IMR-90 (cell line): ENCODE measurements around the gene ZNF609. TPM values are rescaled to one million over a fixed set of nuclear protein-coding genes. Genes with fewer than 3 reads are reported as not detected.
A peak's percentile ranks its signal among the peaks of the same experiment; 100 is the strongest.

Experiments
- ATAC-seq: fragments of 200-7000 bp; cut with Tn5 transposase; 2 replicates; pipeline ENCODE4 v1.9.1; 2020; ENCODE audit warnings: low read depth, mild to moderate bottlenecking, moderate library complexity
- BruUV-seq: library from RNA; stranded (reverse); fragments of 400-500 nt; replicated peaks from 2 replicates; lab custom pipeline; 2021; lab: Mats Ljungman, UMichigan
- CTCF ChIA-PET: fragments of 300-600 bp; formaldehyde crosslinking; extraction: SDS; loops from one replicate; lab custom pipeline; 2021; ENCODE audit warnings: antibody characterized with exemption; lab: Yijun Ruan, JAX
- POLR2A ChIA-PET: fragments of 300-600 bp; sonication (Branson Sonifier 250); formaldehyde crosslinking; loops from one replicate; lab custom pipeline; 2022; ENCODE audit warnings: antibody characterized with exemption; ENCODE audit not compliant: unreplicated experiment; lab: Charles Lee
- DNase-seq: peaks from one replicate; pipeline ENCODE4 v3.0.0; 2013
- H2AFZ ChIP-seq: replicated peaks from 2 replicates; pipeline ENCODE3; 2013; ENCODE audit warnings: low read length, mild to moderate bottlenecking; ENCODE audit not compliant: poor library complexity
- H2AK5ac ChIP-seq: 2 replicates; pipeline ENCODE4 v1.6.1; 2013; ENCODE audit warnings: low read depth, low read length, inconsistent platforms
- H2AK9ac ChIP-seq: replicated peaks from 2 replicates; pipeline ENCODE3; 2013; ENCODE audit warnings: mild to moderate bottlenecking, low read depth, low read length, moderate library complexity; ENCODE audit not compliant: poor library complexity
- H2BK120ac ChIP-seq: 2 replicates; pipeline ENCODE4 v1.6.1; 2013; ENCODE audit warnings: low read depth, low read length, inconsistent platforms
- H2BK15ac ChIP-seq: 3 replicates; pipeline ENCODE4 v1.6.1; 2013; ENCODE audit warnings: low read depth, low read length, inconsistent platforms
- H2BK20ac ChIP-seq: 2 replicates; pipeline ENCODE4 v1.6.1; 2013; ENCODE audit warnings: low read depth, mild to moderate bottlenecking, inconsistent platforms, low read length, moderate library complexity
- H2BK5ac ChIP-seq: 2 replicates; pipeline ENCODE4 v1.6.1; 2013; ENCODE audit warnings: mild to moderate bottlenecking, low read depth, low read length, inconsistent platforms; ENCODE audit not compliant: poor library complexity, severe bottlenecking
- H3K14ac ChIP-seq: replicated peaks from 2 replicates; pipeline ENCODE4 v1.6.1; 2013; ENCODE audit warnings: low read depth, low read length, inconsistent platforms
- H3K18ac ChIP-seq: 2 replicates; pipeline ENCODE4 v1.6.1; 2013; ENCODE audit warnings: low read depth, low read length, control low read depth
- H3K23ac ChIP-seq: 2 replicates; pipeline ENCODE4 v1.6.1; 2013; ENCODE audit warnings: low read depth, low read length, inconsistent platforms
- H3K27ac ChIP-seq: 2 replicates; pipeline ENCODE4 v1.5.1; 2013; ENCODE audit warnings: mild to moderate bottlenecking, control low read depth, low read length; ENCODE audit not compliant: insufficient read depth
- H3K27me3 ChIP-seq: 2 replicates; pipeline ENCODE4 v1.6.1; 2013; ENCODE audit warnings: low read length; ENCODE audit not compliant: control insufficient read depth, insufficient read depth
- H3K36me3 ChIP-seq: 2 replicates; pipeline ENCODE4 v1.6.1; 2013; ENCODE audit warnings: low read length, mixed read lengths; ENCODE audit not compliant: control insufficient read depth, insufficient read depth
- H3K4ac ChIP-seq: 2 replicates; pipeline ENCODE4 v1.6.1; 2013; ENCODE audit warnings: low read depth, low read length, inconsistent platforms
- H3K4me1 ChIP-seq: 2 replicates; pipeline ENCODE4 v1.6.1; 2013; ENCODE audit warnings: low read length, mixed read lengths; ENCODE audit not compliant: control insufficient read depth, insufficient read depth
- H3K4me2 ChIP-seq: 2 replicates; pipeline ENCODE4 v1.6.1; 2013; ENCODE audit warnings: low read depth, mild to moderate bottlenecking, control low read depth, low read length, moderate library complexity
- H3K4me3 ChIP-seq: 2 replicates; pipeline ENCODE4 v1.5.1; 2013; ENCODE audit warnings: low read depth, mild to moderate bottlenecking, control low read depth, low read length, moderate library complexity; ENCODE audit not compliant: insufficient read depth
- H3K56ac ChIP-seq: 2 replicates; pipeline ENCODE4 v1.6.1; 2013; ENCODE audit warnings: low read length, inconsistent platforms; ENCODE audit not compliant: insufficient read depth; ENCODE audit errors: extremely low read depth
- H3K79me1 ChIP-seq, 2 experiments: 2 replicates each; pipeline ENCODE4 v1.6.1; 2013; ENCODE audit warnings: low read length in 2 of 2, inconsistent platforms in 1 of 2, low read depth in 1 of 2
- H3K9ac ChIP-seq: 2 replicates; pipeline ENCODE4 v1.6.1; 2013; ENCODE audit warnings: low read depth, low read length, control low read depth
- H3K9me1 ChIP-seq: 2 replicates; pipeline ENCODE4 v1.6.1; 2013; ENCODE audit warnings: low read length, inconsistent platforms; ENCODE audit not compliant: insufficient read depth
- H3K9me3 ChIP-seq: 2 replicates; pipeline ENCODE4 v1.6.1; 2013; ENCODE audit warnings: low read length; ENCODE audit not compliant: control insufficient read depth, insufficient read depth
- H4K20me1 ChIP-seq: 2 replicates; pipeline ENCODE4 v1.6.1; 2013; ENCODE audit warnings: low read length, inconsistent platforms; ENCODE audit not compliant: insufficient read depth
- H4K5ac ChIP-seq: 2 replicates; pipeline ENCODE4 v1.6.1; 2013; ENCODE audit warnings: mild to moderate bottlenecking, low read depth, low read length, control low read depth
- H4K8ac ChIP-seq, 2 experiments: 2 replicates each; pipeline ENCODE4 v1.6.1; 2013; ENCODE audit warnings: low read depth in 2 of 2, low read length in 2 of 2, control low read depth in 1 of 2, inconsistent platforms in 1 of 2
- H4K91ac ChIP-seq: 2 replicates; pipeline ENCODE4 v1.6.1; 2013; ENCODE audit warnings: low read depth, low read length, inconsistent platforms; ENCODE audit not compliant: insufficient read depth
- CEBPB ChIP-seq: IDR thresholded peaks from 2 replicates; pipeline ENCODE4 v1.6.1; 2012; ENCODE audit warnings: low read depth, low read length, improper control_type of control experiment
- CHD1 ChIP-seq: IDR thresholded peaks from 2 replicates; pipeline ENCODE4 v1.6.1; 2012; ENCODE audit warnings: low read depth, low read length, improper control_type of control experiment
- CTCF ChIP-seq: conservative IDR thresholded peaks from 2 replicates; pipeline ENCODE4 v1.5.1; 2012; ENCODE audit warnings: mild to moderate bottlenecking, low read depth, low read length, improper control_type of control experiment
- ELK1 ChIP-seq: fragments of 150-350 bp; IDR thresholded peaks from 2 replicates; pipeline ENCODE4 v1.6.1; 2016; ENCODE audit warnings: low read depth, mild to moderate bottlenecking, low read length, moderate library complexity, borderline replicate concordance
- FOS ChIP-seq: fragments of 150-350 bp; IDR thresholded peaks from 2 replicates; pipeline ENCODE4 v1.6.1; 2016; ENCODE audit warnings: low read depth, low read length
- MAZ ChIP-seq: IDR thresholded peaks from 2 replicates; pipeline ENCODE4 v1.6.1; 2012; ENCODE audit warnings: low read depth, mild to moderate bottlenecking, low read length, improper control_type of control experiment, moderate library complexity, borderline replicate concordance
- MXI1 ChIP-seq: IDR thresholded peaks from 2 replicates; pipeline ENCODE4 v1.6.1; 2012; ENCODE audit warnings: low read depth, mild to moderate bottlenecking, low read length, moderate library complexity, borderline replicate concordance
- NFE2L2 ChIP-seq: fragments of 150-350 bp; IDR thresholded peaks from 2 replicates; pipeline ENCODE4 v1.6.1; 2016; ENCODE audit warnings: low read depth, mild to moderate bottlenecking, low read length
- RAD21 ChIP-seq: IDR thresholded peaks from 2 replicates; pipeline ENCODE4 v1.6.1; 2012; ENCODE audit warnings: low read length, improper control_type of control experiment
- RCOR1 ChIP-seq: IDR thresholded peaks from 2 replicates; pipeline ENCODE4 v1.6.1; 2012; ENCODE audit warnings: mild to moderate bottlenecking, low read length, improper control_type of control experiment; ENCODE audit not compliant: insufficient replicate concordance
- RFX5 ChIP-seq: IDR thresholded peaks from 2 replicates; pipeline ENCODE4 v1.8.0; 2012; ENCODE audit warnings: low read depth, mild to moderate bottlenecking, low read length, moderate library complexity
- SMC3 ChIP-seq: fragments of 150-350 bp; IDR thresholded peaks from 2 replicates; pipeline ENCODE4 v1.6.1; 2016; ENCODE audit warnings: low read depth, mild to moderate bottlenecking, antibody characterized with exemption, low read length, moderate library complexity
- whole genome bisulfite sequencing, 2 experiments: methylation state at CpG; one replicate each; pipeline versions ENCODE4 v1.1.5 to v1.1.7; 2013; ENCODE audit warnings: missing lambda C conversion rate in 2 of 2; ENCODE audit not compliant: insufficient read length in 1 of 2; ENCODE audit errors: extremely low coverage in 2 of 2; 5-methylcytosine and 5-hydroxymethylcytosine counted together
- dilution Hi-C: fragments of 300-500 bp; cut with HindIII; formaldehyde crosslinking; loops from one replicate; pipeline ENCODE4 v1.14.3; 2018; ENCODE audit warnings: low sequenced_read_pairs; ENCODE audit not compliant: unreplicated experiment
- in situ Hi-C: fragments of 300-500 bp; cut with MboI; formaldehyde crosslinking; loops from 3 replicates; pipeline ENCODE4 v1.14.3; 2019; ENCODE audit warnings: low sequenced_read_pairs, inconsistent platforms, mixed read lengths
- intact Hi-C: fragments of 100-400 bp; cut with micrococcal nuclease; formaldehyde crosslinking; loops from 2 replicates; pipeline ENCODE4 v1.10.0; 2022
- polyA plus RNA-seq, 3 experiments: library from polyadenylated mRNA; depleted of rRNA; stranded (reverse); fragments of >200 nt; gene quantifications; 2 replicates each; pipeline ENCODE4 v1.2.3, GENCODE V29; 2012; ENCODE audit warnings: low replicate concordance in 1 of 3
- total RNA-seq: library from RNA; depleted of rRNA; stranded (reverse); fragments of >200 nt; gene quantifications from 2 replicates; pipeline ENCODE4 v1.2.3, GENCODE V29; 2012

ZNF609 gene
- total and polyA plus RNA-seq, 2 of the 4 experiments (the other 2 are of a cell fraction), result 10.4 to 12.5 TPM

- no peak overlapping the region for H2AK9ac ChIP-seq
- ChIA-PET CTCF (interaction anchor here (0.7 to 1.6 kb wide), 3 partner anchors 14 to 27 kb away, joined by 3 to 6 read pairs (median 4); no protein-coding TSS in a partner anchor), POLR2A (interaction anchor here (0.8 kb wide), 1 partner anchor 21 kb away, joined by 3 read pairs; no protein-coding TSS in a partner anchor)
- H3K9me3 ChIP-seq, result no peaks in the 10 kb centered on the region
- no peak for TF ChIP-seq SMC3
- TF ChIP-seq CHD1, result no peak
- no peak for TF ChIP-seq MXI1
- TF ChIP-seq RCOR1, result no peak
- no peak for TF ChIP-seq RFX5
- TF ChIP-seq MAZ, result no peak
- TF ChIP-seq ELK1, result no peak
- TF ChIP-seq CEBPB, result no peak
- no peak for TF ChIP-seq FOS
- TF ChIP-seq CTCF, result no peak
- TF ChIP-seq NFE2L2, result no peak
- no peak for TF ChIP-seq RAD21
- no peak overlapping the region for H3K4ac ChIP-seq
- peaks cover 27% of the 10 kb centered on the region for H3K4me1 ChIP-seq
- no peak overlapping the region for H4K8ac ChIP-seq
- no peak overlapping the region for H3K18ac ChIP-seq
- in situ Hi-C loops (no loop called here), intact Hi-C loops (no loop called here), dilution Hi-C loops (no loop called here)
- H2BK120ac ChIP-seq, result no peak overlapping the region
- peak overlapping the region; percentile 93 for H3K4me2 ChIP-seq
- H3K56ac ChIP-seq, result no peak overlapping the region
- H2BK5ac ChIP-seq, result no peak overlapping the region
- H4K20me1 ChIP-seq, result peaks cover 60% of the 10 kb centered on the region
- H2AFZ ChIP-seq, result no peak overlapping the region
- H2BK15ac ChIP-seq, result no peak overlapping the region
- H3K27me3 ChIP-seq, result no peaks in the 10 kb centered on the region
- peaks cover 3% of the 10 kb centered on the region; the same call in 1 of the 2 replicates for H3K36me3 ChIP-seq
- no peak overlapping the region for H4K91ac ChIP-seq
- peak overlapping the region; percentile 95; the same call in 1 of the 2 replicates for H3K23ac ChIP-seq
- no peak overlapping the region for H2AK5ac ChIP-seq
- H4K5ac ChIP-seq, result no peak overlapping the region
- H3K79me1 ChIP-seq, result peaks cover 21 to 69% of the 10 kb centered on the region in 2 experiments; a peak in 3 of 4 replicates
- DNase-seq, result no peak
- ATAC-seq, result no peak
- no peak overlapping the region; the same call in 1 of the 2 replicates for H3K9ac ChIP-seq
- WGBS, 2 experiments, result 80% methylated on average over 1 of the region's 3 CpGs; no CpG with 5 or more reads in 1 of the 2 experiments
- H3K27ac ChIP-seq, result no peak overlapping the region
- H3K9me1 ChIP-seq, result peaks cover 37% of the 10 kb centered on the region
- no peak overlapping the region for H2BK20ac ChIP-seq
- H3K4me3 ChIP-seq, result peak overlapping the region; percentile 77; the same call in 1 of the 2 replicates
- no peak overlapping the region for H3K14ac ChIP-seq
- BruUV-seq, result no TSS peak
Observed at GRCh38 chr15:64701051-64701450, 240.7 kb downstream of the ZNF609 start.
